Mesothelial cell of epicardium (in vitro differentiated cells): Measurements from ENCODE around the gene SLC25A43. TPM values are rescaled to one million over a fixed set of nuclear protein-coding genes. Genes with fewer than 3 reads are reported as not detected.
A peak's percentile ranks its signal among the peaks of the same experiment; 100 is the strongest.

Experiments used
- DNase-seq, 2 experiments: peaks; one replicate each; pipeline ENCODE4 v3.0.0; 2021; ENCODE audit warnings: low spot score in 2 of 2; ENCODE audit not compliant: unreplicated experiment in 2 of 2
- H3K27ac Mint-ChIP-seq: 2 replicates; pipeline ENCODE4 v1.8.0; 2021; ENCODE audit warnings: mixed read lengths
- H3K27me3 Mint-ChIP-seq: 2 replicates; pipeline ENCODE4 v1.8.0; 2021; ENCODE audit warnings: low read depth, mixed read lengths
- H3K36me3 Mint-ChIP-seq: 2 replicates; pipeline ENCODE4 v1.8.0; 2021; ENCODE audit warnings: mixed read lengths
- H3K4me1 Mint-ChIP-seq: 2 replicates; pipeline ENCODE4 v1.8.0; 2021; ENCODE audit warnings: mixed read lengths
- H3K4me3 Mint-ChIP-seq: 2 replicates; pipeline ENCODE4 v1.8.0; 2021; ENCODE audit warnings: mild to moderate bottlenecking, moderate library complexity, mixed read lengths
- H3K9me3 Mint-ChIP-seq: 2 replicates; pipeline ENCODE4 v1.8.0; 2021; ENCODE audit warnings: mixed read lengths
- CTCF ChIP-seq: fragments of 200-600 bp; sonication (generic); IDR thresholded peaks from one replicate; pipeline ENCODE4 v1.5.0; 2021; ENCODE audit warnings: antibody characterized with exemption; ENCODE audit not compliant: unreplicated experiment
- total RNA-seq: library from RNA; stranded (reverse); gene quantifications from 3 replicates; pipeline ENCODE4 v1.2.1, GENCODE V29; 2021

Gene SLC25A43
- total RNA-seq, 1 donor from 2014 or later = 6.7 TPM

GRCh38 chrX:119389871-119390501, 9.2 kb upstream of the SLC25A43 start:
- Mint-ChIP-seq H3K27ac (no peak overlapping the region), H3K4me3 (no peak overlapping the region), H3K4me1 (peaks cover 7% of the 10 kb centered on the region), H3K9me3 (peaks cover 31% of the 10 kb centered on the region), H3K27me3 (no peaks in the 10 kb centered on the region), H3K36me3 (no peaks in the 10 kb centered on the region)
- DNase-seq = no peak
- TF ChIP-seq CTCF = no peak

DNA sequence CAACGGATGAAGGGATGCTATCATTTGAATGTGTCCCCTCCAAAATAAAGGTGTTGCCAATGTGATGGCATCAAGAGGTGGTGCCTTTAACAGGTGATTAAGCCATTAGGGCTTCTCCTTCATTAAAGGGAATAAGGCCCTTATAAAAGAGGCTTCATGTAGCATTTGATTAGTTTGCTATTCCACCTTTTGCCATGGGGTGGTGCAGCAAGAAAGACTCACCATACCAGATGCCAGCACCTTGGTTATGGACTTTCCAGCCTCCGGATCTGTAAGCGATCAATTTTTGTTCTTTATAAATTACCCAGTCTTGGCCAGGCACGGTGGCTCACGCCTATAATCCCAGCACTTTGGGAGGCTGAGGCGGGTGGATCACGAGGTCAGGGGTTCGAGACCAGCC, 7.9 kb upstream of the SLC25A43 start:
- no peak for DNase-seq
- no peak for TF ChIP-seq CTCF
- Mint-ChIP-seq H3K4me3 (no peak overlapping the region), H3K9me3 (peaks cover 27% of the 10 kb centered on the region), H3K4me1 (peaks cover 7% of the 10 kb centered on the region), H3K27ac (no peak overlapping the region), H3K36me3 (no peaks in the 10 kb centered on the region), H3K27me3 (no peaks in the 10 kb centered on the region)

DNA sequence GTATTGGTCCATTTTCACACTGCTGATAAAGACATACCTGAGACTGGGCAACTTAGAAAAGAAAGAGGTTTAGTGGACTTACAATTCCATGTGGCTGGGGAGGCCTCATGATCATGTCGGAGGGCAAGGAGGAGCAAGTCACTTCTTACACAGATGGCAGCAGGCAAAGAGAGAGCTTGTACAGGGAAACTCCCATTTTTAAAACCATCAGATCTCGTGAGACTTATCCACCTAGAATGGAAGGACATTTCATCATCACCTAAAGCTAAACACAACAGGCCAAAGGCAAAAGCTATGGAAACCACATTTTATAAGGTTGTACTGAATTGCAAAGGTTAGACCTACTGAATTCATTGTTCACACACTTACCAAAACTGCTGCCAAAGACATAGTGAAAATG, 6.0 kb upstream of the SLC25A43 start:
- no peak overlapping the region for H3K4me3 Mint-ChIP-seq
- H3K27ac Mint-ChIP-seq = no peak overlapping the region
- no peaks in the 10 kb centered on the region for H3K27me3 Mint-ChIP-seq
- DNase-seq = no peak
- H3K36me3 Mint-ChIP-seq = no peaks in the 10 kb centered on the region
- H3K9me3 Mint-ChIP-seq = peaks cover 21% of the 10 kb centered on the region
- peaks cover 7% of the 10 kb centered on the region for H3K4me1 Mint-ChIP-seq
- no peak for TF ChIP-seq CTCF

GRCh38 chrX:119398587-119398973, 556 bp upstream of the SLC25A43 start:
- Mint-ChIP-seq H3K4me1 (peaks cover 8% of the 10 kb centered on the region), H3K4me3 (peak overlapping the region; percentile 74), H3K27ac (peak overlapping the region; percentile 62), H3K27me3 (no peaks in the 10 kb centered on the region), H3K36me3 (no peaks in the 10 kb centered on the region), H3K9me3 (peaks cover 11% of the 10 kb centered on the region)
- no peak for TF ChIP-seq CTCF
- no peak for DNase-seq

DNA sequence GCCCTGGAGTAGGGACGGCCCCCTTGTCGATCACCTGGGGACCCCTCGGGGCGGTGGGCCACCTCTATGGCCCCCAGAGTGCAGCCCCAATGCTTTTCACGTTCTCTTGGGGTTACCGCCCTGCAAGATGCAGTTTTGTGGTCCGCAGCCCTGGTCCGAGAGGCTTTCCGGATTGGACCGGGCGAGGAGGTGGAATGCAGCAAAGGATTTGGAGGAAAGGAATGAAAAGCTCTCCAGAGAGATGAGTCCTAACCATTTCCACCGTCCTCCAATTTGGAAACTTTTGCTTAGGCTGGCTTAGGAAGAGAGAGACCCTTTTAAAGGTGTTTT, 601 bp downstream of the SLC25A43 start:
- DNase-seq = no peak
- Mint-ChIP-seq H3K27me3 (no peaks in the 10 kb centered on the region), H3K27ac (no peak overlapping the region), H3K4me3 (peak overlapping the region; percentile 69), H3K4me1 (peaks cover 8% of the 10 kb centered on the region), H3K9me3 (peaks cover 7% of the 10 kb centered on the region), H3K36me3 (no peaks in the 10 kb centered on the region)
- no peak for TF ChIP-seq CTCF

DNA sequence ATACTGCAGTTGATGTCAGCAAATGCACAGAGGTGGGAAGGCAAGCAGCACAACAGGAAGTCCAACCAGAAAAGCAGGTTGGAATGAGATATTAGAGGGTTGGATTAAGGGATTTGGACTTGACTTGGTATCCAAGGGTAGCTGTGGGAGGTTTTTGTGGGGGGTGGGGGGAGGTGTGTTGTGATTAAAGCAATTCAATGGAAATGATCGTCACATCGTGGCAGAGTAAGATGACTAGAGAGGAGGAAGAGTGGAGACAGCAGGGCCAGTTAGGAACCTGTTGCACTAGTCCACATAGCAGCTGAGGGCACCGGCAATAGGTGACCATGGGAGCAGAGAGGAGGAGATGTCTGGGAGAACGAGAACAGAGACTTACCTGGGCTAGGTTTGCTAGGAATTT, 2.4 kb downstream of the SLC25A43 start:
- Mint-ChIP-seq H3K4me3 (no peak overlapping the region), H3K27me3 (no peaks in the 10 kb centered on the region), H3K36me3 (no peaks in the 10 kb centered on the region), H3K9me3 (peaks cover 7% of the 10 kb centered on the region), H3K27ac (no peak overlapping the region), H3K4me1 (peaks cover 8% of the 10 kb centered on the region)
- DNase-seq = no peak
- no peak for TF ChIP-seq CTCF
